Muscle of back (tissue), 13 donors: ENCODE data around the gene MTG1. TPM values are rescaled to one million over a fixed set of nuclear protein-coding genes. Genes with fewer than 3 reads are reported as not detected.

ENCODE experiments used
- DNase-seq, 3 donors: peaks; one replicate each; pipeline versions ENCODE4 v3.0.0 to v3.0.0-alpha.2; 2013
- long read RNA-seq, 9 donors: transcript quantifications; one replicate each; lab custom pipeline, GENCODE V29; 2026
- polyA plus RNA-seq, 10 donors: library from polyadenylated mRNA; unstranded; fragments of 120-200 nt; gene quantifications; one replicate each; pipeline ENCODE4 v1.2.1, GENCODE V29; 2013; ENCODE audit not compliant: insufficient read length in 10 of 10

Gene MTG1
- polyA plus RNA-seq = 10 to 100 TPM; 28.2 to 48.8 (median 36.5) TPM
- long read RNA-seq, donor 1, transcript MTG1-201 (11 exons, 1,560 nt) = major isoform, 8 of 9 reads
- long read RNA-seq, donor 1, partial matches to known transcripts = 0 of 9 reads
- long read RNA-seq, donor 1, other reads (novel, unspliced or antisense) = 0 of 9 reads
- long read RNA-seq, donor 2, partial matches to known transcripts = 11 of 16 reads
- long read RNA-seq, donor 2, other reads (novel, unspliced or antisense) = 0 of 16 reads
- long read RNA-seq, donor 3 = 0 reads
- long read RNA-seq, donor 4, transcript MTG1-201 (11 exons, 1,560 nt) = major isoform, 7 of 23 reads
- long read RNA-seq, donor 4, partial matches to known transcripts = 15 of 23 reads
- long read RNA-seq, donor 4, other reads (novel, unspliced or antisense) = 0 of 23 reads
- long read RNA-seq, donor 5, transcript MTG1-208 (6 exons, 693 nt) = minor isoform, 6 of 28 reads
- long read RNA-seq, donor 5, transcript MTG1-201 (11 exons, 1,560 nt) = major isoform, 13 of 28 reads
- long read RNA-seq, donor 5, partial matches to known transcripts = 8 of 28 reads
- long read RNA-seq, donor 5, other reads (novel, unspliced or antisense) = 0 of 28 reads
- long read RNA-seq, donor 6, transcript MTG1-201 (11 exons, 1,560 nt) = major isoform, 20 of 32 reads
- long read RNA-seq, donor 6, partial matches to known transcripts = 11 of 32 reads
- long read RNA-seq, donor 6, other reads (novel, unspliced or antisense) = 0 of 32 reads
- long read RNA-seq, donor 7, transcript MTG1-201 (11 exons, 1,560 nt) = major isoform, 5 of 15 reads
- long read RNA-seq, donor 7, partial matches to known transcripts = 9 of 15 reads
- long read RNA-seq, donor 7, other reads (novel, unspliced or antisense) = 0 of 15 reads
- long read RNA-seq, donor 8, partial matches to known transcripts = 9 of 15 reads
- long read RNA-seq, donor 8, other reads (novel, unspliced or antisense) = 0 of 15 reads
- long read RNA-seq, donor 9, partial matches to known transcripts = 0 of 2 reads
- long read RNA-seq, donor 9, other reads (novel, unspliced or antisense) = 0 of 2 reads

GRCh38 chr10:133394064-133394663 lies at the start of gene MTG1:
Gene MTG1, plus strand, starts transcription at chr10:133394157. Its CDS starts 64 bp downstream, at chr10:133394221.
- peak; percentile 95 to 97 (median 97) for DNase-seq

- DNase-seq = no peak
Measured at GRCh38 chr10:133344236-133344635, 49.7 kb upstream of the MTG1 start.

- no peak for DNase-seq
Measured at GRCh38 chr10:133346413-133346812, 47.5 kb upstream of the MTG1 start.

GRCh38 chr10:133347710-133348517 lies 46.0 kb upstream of the MTG1 start:
- DNase-seq = no peak

GRCh38 chr10:133349160-133349568 lies 44.8 kb upstream of the MTG1 start:
- DNase-seq = no peak

GRCh38 chr10:133349577-133350011 lies 44.4 kb upstream of the MTG1 start:
- DNase-seq = no peak

- no peak for DNase-seq
Measured at GRCh38 chr10:133350283-133350949, 43.5 kb upstream of the MTG1 start.

GRCh38 chr10:133350950-133351329 lies 43.0 kb upstream of the MTG1 start:
- no peak for DNase-seq

GRCh38 chr10:133351408-133352318 lies 42.3 kb upstream of the MTG1 start:
- no peak for DNase-seq

- DNase-seq = no peak
Measured at GRCh38 chr10:133353202-133353959, 40.6 kb upstream of the MTG1 start.

- no peak for DNase-seq
Measured at GRCh38 chr10:133353988-133354605, 39.9 kb upstream of the MTG1 start.

- DNase-seq = no peak
Measured at GRCh38 chr10:133354672-133355240, 39.2 kb upstream of the MTG1 start.

GRCh38 chr10:133355266-133355665 lies 38.7 kb upstream of the MTG1 start:
- DNase-seq = no peak

GRCh38 chr10:133355991-133356390 lies 38.0 kb upstream of the MTG1 start:
- no peak for DNase-seq

- no peak for DNase-seq
Measured at GRCh38 chr10:133356549-133357284, 37.2 kb upstream of the MTG1 start.

- peak in 2 of 3 donors; percentile 25 to 78 for DNase-seq
Measured at GRCh38 chr10:133357285-133358161, 36.4 kb upstream of the MTG1 start, which contains the start of gene FUOM. Gene FUOM, minus strand, starts transcription at chr10:133358019. Its CDS starts 12 bp downstream, at chr10:133358007.
